CD4-positive, alpha-beta T cell treated with Interleukin-17A for 4 hours (primary cell): ENCODE results near the gene SLC12A9.

ENCODE experiments used
- DNase-seq: peaks from one replicate; pipeline ENCODE4 v3.0.0-alpha.2; 2020; ENCODE audit warnings: mixed read lengths

The SLC12A9 gene

DNA sequence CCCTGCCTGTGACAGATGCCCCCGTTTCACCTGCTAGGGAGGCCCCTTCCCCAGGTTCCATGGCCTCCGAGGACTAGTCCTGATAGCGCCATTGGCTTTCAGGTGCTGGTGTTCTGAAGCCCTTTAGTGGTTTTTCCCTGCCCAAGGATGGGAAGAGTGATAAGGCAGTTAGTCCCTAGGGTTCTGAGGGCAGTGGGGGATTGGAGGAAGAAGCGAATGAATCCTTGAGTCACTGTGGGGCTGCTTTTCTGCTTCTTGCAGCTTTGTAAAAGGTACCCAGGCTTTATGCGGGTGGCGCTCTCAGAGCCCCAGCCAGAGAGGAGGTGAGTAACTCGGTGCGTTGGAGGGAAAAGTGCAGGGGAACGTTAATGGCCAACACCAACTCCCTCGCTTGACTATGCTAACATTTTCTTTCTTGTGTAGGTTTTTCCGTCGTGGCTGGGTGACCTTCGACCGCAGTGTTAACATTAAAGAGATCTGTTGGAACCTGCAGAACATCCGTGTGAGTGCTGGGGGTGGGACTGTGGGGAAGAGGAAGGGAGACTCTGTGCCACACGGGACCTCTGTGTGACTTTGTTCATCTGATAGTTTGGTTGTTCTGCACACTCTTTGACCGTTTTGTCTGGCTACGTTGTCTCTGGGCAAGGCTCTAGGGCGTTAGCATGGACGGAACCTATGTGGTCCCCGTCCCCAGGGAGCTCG is 33.1 kb downstream of the SLC12A9 start:
- DNase-seq = no peak

DNA sequence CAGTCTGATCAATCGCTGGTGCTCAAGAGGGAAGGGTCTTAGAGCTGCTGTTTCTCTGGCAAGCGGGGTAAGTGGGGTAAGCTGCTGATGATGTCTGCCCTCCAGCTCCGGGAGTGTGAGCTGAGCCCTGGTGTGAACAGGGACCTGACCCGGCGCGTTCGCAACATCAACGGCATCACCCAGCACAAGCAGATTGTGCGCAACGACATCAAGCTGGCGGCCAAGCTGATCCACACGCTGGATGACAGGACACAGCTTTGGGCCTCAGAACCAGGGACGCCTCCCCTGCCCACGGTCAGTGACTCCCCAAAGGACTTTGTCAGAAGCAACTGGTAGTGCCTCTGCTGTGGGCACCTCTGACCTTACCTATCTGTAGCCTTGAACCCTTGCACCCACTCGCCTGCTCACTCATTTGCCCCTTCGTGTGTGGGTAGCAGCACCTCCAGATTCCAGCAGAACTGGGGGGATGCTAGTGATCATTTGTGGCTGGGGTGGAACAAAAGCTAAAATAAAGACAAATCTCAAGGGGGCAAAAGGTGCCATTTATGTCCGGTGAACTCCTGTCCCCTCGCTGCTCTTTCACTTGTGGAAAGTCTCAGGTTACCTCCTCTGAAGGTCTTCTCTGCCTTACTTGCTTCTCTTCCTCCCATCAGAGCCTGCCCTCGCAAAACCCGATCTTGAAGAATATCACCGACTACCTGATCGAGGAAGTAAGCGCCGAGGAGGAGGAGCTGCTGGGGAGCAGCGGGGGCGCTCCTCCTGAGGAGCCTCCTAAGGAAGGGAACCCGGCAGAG is 33.8 kb downstream of the SLC12A9 start:
- DNase-seq = no peak

DNA sequence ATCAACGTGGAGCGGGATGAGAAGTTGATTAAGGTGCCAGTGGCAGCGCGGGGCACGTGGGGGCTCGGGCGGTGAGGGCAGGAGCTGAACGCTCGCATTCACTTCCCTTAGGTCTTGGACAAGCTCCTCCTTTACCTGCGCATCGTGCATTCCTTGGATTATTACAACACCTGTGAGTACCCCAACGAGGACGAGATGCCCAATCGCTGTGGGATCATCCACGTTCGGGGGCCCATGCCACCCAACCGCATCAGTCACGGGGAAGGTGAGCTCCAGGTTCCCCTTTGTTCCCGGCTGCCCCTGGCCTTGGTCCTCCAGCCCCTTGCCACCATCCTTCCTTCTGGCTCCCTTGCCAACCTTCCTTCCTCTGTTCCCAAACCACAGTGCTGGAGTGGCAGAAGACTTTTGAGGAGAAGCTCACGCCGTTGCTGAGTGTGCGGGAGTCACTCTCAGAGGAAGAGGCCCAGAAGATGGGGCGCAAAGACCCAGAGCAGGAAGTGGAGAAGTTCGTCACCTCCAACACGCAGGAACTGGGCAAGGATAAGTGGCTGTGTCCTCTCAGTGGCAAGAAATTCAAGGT is 34.5 kb downstream of the SLC12A9 start:
- no peak for DNase-seq

DNA sequence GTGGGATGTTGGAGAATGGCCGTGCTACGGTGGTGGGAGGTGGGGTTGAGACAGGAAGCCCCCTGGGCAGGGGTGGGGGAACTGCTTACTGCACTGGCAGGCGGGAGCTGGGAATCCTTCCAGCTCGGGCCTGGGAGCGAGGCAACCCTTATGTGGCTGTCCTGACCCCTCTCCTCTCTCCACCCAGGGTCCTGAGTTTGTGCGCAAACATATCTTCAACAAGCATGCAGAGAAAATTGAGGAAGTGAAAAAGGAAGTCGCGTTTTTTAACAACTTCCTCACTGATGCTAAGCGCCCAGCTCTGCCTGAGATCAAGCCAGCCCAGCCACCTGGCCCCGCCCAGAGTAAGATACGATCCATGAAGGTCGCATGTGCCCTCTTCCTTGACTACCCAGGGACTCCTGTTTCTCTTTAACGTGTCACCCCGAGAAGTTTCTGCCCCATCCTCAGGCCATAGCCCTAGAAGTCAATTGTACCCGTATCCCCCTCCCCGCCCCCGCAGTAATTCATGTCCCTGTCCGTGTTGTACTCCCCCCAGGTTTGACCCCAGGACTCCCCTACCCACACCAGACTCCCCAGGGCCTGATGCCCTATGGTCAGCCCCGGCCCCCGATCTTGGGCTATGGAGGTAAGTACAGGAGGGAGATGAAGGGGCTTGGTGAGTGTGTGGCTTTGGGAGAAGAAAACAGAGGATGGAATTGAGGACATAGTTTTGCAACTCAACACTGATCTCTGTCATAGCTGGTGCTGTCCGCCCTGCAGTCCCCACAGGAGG is 35.2 kb downstream of the SLC12A9 start:
- DNase-seq = peak; percentile 71

DNA sequence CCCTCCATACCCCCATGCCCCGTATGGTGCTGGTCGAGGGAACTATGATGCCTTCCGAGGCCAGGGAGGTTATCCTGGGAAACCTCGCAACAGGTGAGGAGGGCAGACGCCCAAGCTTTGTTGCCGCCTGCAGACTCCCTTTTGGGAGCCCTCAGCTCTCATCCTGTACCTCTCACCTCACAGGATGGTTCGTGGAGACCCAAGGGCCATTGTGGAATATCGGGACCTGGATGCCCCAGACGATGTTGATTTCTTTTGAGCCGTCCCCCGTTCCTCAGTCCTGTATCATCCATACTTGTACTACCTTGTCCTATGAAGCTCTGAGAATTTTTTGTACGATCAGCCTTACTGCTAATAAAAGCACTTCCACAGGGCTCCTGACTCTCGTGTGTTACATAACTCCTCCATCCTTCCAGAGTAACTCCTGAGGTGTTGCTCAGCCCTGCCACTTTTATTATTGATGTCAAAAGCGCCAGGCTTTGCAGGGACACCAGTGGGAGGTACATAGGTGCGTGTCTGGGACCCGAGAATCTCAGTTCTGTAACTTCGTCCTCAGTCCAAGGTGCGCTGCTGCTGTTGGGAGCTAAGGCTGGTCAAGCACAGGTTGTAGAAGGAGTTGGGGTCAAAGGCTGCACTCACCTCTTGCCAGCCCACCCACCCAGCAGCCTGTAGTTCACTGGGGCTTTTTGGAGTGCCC is 35.9 kb downstream of the SLC12A9 start:
- no peak for DNase-seq

DNA sequence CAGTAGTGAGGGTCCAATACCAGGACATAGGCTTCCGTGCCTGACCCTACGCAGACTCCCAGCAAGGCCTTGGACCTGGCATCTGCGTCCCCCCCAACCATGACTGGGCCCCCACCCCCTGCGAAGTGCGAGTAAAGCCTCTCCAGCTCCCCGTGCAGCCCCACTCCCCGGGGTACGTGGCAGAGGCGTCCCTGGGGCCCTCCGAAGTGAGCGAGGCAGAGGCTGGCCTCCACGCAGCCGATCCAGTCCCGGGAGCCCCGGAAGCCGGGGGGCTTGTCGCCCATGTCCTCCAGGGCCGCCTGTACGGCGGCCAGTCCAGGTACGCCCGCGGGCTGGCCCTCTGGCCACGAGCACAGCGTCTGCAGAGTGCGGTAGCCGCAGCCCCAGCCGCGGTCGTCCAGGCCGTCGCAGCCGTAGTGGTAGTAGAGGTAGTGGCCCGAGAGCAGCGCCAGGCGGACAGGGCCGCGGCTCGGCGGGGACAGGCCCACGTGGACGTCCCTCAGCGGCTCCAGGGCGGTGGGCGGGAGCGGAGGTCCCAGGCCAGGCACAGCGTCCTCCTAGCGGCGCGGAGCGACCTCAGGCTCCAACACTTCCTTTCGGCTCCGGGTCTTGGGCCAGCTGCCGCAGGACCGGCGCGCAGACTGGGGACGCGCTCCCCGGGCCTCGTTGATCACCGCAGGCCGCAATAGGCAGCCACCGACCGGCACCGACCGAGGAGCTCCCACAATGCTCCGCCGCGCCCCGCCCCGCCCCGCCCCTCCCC is 36.7 kb downstream of the SLC12A9 start, which contains the start of gene UFSP1:
UFSP1 (minus strand) TSS at position 728 of the 763 bp plus-strand sequence; CDS start at position 284, 444 bp downstream.
- DNase-seq = no peak

DNA sequence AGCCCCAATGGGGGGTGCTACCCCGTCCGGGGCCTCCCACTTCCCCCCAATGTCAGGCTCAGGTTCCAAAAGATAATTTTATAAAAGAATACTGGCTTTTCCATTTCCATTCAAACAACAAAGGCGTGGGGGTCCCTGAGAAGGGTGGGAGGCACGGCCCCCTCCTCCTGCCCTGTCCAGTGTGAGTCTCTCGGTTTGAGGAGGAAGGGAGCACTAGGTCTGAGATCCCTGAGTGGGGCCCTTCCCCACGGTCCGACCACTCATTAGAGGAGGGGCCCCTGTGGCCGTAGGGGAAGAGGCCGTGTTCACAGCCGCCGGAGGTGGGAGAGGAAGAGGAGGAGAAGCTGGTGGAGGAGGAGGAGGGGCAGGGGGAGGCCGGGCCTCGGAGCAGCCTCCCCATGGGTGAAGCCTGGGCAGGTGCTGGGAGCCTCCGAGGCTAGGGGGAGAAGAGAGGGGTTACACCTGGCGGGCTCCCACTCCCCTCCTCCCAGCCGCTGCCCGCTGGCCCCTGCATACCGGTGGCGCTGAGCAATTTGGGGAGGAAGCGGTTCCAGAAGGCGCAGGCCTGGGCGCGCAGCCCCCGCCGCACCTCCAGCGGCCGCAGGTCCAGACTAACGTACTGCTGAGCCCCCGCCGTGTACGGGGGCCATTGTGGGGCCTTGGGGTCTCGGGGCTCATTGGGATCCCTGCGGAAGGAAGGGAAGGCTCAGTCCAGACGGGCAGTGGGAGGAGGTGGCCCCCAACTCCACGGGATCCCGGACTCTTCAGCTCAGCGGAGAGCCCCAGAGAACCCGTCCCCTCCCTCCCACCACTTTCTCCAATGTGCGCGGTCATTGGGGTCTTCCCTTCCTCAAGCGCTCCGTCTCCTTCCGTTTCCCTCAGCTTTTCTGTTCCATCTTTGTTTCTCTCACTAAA is 38.4 kb downstream of the SLC12A9 start:
- DNase-seq = peak; percentile 30

DNA sequence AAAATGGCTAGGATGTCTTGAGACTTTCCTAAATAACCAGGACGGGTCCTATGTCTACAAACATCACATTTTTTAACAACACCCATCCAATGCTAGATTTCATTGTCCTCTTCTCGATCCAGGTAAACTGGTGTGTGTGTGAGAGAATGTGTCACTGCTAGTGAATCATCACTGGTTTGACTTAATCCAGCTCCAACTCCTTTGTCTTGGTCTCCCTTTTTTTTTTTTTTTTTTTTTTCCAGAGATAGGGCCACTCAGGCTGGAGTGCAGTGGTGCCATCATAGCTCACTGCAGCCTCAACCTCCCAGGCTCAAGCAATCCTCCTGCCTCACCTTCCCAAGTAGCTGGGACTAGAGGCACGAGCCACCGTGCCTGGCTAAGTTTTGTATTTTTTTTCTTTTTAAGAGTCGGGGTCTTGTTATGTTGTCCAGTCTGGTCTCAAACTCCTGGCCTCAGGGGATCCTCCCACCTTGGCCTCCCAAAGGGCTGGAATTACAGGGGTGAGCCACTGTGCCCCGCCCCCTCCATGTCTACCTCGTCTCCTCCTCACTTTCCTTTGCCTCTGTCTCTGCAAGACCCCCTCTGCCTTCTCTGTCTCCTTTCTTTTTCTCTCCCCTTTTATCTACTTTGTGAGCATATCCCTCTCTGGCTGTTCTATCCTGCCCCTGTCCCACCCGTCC is 39.2 kb downstream of the SLC12A9 start:
- no peak for DNase-seq

DNA sequence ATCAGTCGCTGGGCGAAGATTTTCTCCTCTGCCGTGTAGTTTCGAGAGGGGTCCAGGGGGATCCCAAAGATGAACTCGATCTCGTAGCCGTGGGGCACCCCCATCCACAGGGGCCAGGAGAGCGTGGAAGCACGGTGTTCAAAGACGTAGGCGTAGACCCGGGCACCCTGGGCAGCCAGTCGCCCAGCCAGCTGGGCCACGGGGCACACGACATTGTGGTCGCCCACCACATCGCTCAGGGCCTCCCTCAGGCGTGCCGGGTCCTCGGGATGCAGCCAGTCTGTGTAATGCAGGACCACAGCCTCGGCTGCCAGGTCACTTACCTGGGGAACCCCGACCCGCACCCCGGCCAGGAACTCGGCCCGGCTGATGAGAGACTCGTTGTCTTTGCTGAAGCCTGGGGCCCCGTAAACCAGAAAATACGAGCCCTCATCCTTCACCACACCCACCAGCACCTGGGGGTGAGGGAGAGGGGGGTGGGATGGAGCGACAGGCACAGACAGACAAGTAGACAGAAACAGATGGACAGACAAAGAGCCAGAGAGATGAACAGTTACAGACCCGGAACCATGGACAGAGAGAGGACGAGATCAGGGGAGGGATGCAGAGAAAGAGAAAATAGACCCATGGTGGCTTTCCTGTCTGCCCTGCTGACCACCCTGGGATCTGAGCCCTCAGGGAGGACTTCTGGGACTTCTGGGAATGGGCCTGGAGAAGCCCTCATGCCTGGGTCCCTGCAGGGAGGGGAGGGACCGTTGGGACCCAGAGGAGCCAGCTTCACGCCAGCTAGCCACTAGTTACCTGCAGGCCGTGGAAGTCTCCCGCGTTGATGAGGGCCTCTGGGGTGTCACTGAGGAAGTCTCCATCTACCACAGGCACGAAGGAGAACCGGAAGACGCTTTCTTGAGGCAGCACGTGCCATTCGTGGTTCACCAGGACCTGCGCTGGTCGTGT is 40.1 kb downstream of the SLC12A9 start:
- no peak for DNase-seq

DNA sequence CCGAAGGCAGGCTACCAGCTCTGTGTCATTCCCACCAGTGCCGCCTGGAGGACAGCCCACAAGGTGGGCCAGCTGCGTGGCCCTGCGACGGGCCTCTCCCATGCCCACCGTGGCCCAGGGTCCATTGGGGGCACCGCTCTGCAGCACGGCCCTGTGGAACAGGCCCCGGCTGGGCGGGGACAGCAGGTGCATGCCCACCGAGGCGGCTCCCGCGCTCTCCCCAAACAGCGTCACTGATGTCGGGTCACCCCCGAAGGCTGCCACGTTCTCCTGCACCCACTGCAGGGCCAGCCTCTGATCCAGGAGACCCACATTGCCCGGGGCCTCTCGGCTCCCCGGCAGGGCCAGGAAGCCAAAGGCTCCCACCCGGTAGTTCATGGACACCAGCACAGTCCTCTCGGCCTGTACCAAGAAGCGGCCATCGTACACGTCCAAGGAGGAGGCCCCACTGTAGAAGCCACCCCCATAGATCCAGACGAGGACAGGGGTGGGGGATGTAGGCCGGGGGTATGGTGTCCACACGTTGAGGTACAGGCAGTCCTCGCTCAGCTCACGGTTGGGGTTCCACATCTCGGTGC is 40.9 kb downstream of the SLC12A9 start:
- DNase-seq = no peak

DNA sequence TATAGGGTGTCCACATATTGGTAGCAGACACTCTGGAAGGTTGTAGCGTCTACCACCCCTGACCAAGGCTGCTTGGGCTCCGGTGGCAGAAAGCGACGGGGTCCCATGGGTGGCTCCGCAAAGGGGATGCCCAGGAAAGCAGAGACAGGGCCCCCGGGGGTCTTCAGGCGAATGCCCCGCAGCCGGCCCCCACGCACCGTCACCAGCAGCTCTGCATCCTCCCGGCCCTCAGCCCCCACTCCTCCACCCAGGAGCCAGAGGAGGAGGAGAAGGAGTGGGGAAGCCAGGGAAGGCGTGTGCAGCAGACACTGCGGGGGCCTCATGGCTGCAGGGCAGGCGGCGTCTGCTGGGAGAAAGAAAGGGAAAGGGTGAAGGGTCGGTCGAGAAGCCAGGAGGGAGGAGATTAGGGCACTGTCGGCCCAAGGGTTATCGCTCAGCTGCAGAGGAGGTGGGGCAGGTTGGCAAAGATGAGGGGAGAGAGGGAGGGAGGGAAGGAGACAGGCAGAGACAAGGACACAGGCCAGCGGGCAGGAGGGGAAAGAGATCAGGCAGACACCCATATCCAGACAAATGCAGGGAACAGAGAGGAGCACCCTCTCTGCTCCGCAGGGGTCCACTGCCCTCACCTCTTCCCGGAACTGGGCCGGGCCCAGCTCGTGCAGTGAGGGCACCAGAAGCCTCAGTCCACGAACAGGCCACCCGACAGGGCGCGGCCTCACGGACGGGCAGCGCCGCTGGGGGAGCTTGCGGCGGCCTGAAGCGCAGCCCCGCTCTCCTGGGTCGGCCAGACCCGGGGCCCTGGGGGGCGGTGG is 41.6 kb downstream of the SLC12A9 start:
- DNase-seq = no peak

DNA sequence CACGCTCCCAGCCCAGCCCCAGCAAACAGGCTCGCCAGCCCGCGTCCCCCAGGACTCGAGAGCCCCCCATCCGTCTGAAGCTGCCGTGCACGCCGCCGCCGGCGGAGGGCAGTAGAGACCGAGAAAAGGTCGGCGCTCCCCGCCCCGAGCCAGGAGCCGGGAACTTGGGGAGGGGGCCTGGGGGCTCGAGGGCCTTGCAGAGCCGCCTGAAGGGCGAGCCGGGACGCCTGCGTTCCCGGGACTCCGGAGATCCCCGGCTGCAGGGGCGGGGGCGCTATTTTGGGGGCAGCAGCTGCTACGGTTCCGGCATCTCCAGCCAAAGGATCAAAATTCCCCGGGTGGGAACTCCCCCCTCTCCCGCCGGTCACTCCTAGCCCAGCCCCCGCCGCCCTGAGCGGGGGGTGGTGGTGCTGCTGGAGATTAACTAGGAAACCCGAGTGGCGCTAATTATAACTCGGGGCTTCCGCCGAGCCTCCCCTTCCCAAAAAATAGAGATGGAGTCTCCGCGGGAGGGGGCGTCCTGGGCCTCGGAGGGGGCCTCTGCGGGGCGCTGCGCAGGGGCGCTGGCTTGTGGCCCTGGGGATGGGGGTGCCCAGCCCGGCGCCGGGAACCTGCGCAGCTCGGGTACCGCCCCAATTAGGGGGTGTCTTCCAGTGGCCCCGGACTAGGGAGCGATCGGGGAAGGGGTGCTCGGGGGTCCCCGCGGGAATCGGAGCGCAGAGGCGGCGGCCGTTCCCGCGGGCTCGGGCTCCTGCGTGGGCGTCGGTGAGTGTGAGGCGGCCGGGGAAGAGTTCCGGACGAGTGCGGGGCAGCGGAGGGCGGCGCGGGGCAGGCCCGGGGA is 42.6 kb downstream of the SLC12A9 start:
- DNase-seq = peak; percentile 70

DNA sequence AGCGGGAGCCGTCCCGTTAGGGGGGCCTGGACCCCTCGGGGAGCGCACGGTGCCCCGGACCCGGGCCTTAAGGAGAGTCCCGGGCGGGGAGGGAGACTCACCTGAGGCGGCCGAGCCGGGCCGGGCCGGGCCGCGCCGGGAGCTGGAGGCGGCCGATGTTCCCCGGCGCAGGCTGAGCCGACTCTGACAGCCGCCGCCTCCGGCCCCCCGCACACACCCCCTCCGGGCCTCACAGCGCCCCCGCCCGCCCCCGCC is 43.1 kb downstream of the SLC12A9 start, which contains the start of gene ACHE:
ACHE (minus strand) TSS at position 188 of the 255 bp plus-strand sequence. CDS start 1,656 bp downstream, outside the sequence.
- no peak for DNase-seq

DNA sequence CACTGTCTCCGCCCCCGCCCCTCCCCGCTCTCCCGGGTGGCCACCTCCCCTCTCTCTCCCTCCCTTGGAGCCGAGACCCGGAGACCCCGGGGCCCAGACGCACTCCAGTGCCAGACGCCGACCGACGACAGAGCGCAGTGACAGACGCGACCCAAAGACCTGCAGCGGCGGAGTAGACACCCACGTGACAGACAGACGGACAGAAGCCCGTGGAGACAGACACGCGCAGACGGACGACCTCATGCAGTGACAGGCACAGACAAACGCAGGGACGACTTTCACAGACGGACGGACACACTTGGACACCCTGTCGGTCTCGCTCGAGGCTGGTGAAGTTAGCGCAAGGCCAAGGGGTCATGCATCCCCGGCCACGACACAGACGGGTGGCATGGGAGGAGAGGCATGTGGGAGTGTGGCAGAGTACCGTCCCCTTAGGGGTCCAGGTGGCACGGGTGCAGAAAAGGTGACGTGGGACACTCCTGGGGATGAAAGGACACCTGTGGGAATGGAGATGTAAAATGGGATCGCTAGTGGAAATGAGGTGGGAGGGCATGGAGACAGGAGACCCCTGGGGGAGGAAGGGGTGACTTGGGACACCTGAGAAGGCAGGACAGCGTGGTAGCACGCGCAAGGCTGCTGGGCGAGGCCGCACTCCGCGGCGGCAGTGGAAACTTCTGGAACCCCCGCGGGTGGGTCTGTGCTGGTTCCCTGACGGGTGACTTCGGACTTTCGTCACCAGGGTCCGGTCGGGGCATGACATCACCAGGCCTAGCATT is 43.6 kb downstream of the SLC12A9 start:
- peak; percentile 41 for DNase-seq

DNA sequence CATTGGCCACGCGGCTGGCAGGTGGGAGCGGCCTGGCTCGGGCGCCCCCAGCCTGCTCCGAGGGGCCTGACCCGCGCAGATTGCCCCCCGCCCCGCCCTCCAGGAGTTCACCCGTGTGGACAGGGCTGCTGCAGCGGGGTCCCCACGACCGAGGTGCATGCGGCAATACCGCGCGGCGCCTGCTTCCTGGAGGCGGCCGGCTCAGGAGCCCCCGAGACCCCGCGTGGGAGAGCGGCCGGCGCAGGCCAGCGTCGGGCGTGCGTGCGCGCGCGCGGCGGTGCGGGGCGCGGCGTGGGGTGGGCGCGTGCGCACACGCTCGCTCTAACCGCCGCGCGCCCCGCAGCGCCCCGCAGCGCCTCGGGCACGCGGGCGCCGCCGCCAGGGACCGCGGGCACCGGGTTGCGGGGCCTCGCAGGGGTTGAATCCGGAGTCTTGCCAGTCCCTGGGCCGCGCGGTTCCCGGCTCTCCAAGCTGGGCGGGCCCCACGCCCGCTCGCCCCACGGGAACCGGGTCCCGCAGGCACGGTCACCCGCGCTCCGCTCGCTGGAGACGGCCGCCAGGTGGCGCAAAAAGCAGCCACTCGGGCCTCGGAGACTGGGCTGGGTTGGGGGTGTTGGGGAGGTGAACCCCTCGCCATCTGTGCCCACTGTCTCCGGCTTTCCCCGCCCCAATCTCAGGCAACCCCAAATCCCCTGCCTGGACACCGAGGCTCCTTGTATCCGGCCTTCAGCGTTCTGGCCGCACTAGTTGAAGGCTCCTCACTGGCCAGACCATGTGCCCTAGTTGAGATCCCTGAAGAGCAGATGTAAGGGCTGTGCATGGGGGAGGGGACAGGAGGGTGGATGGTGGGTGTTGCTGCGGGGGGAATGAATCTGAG is 44.5 kb downstream of the SLC12A9 start:
- peak; percentile 79 for DNase-seq
